GM18519 (cell line): Measurements from ENCODE around the gene SHCBP1L.
A peak's percentile ranks its signal among the peaks of the same experiment; 100 is the strongest.
"Not testable (repeated sequence)": the region's sequence is repeated elsewhere in the genome, so short reads cannot be mapped to it uniquely, and the experiment has no call there.

Experiments
- ATAC-seq: cut with Tn5 transposase; IDR thresholded peaks from one replicate; pipeline ENCODE4 v1.9.1; 2021; ENCODE audit warnings: mild to moderate bottlenecking, moderate library complexity; ENCODE audit not compliant: unreplicated experiment, low FRiP score

SHCBP1L gene

GRCh38 chr1:182968151-182968741, 15.3 kb upstream of the SHCBP1L start:
- no peak for ATAC-seq

GRCh38 chr1:182965861-182966260, 12.9 kb upstream of the SHCBP1L start:
- no peak for ATAC-seq

- no peak for ATAC-seq
Measured at GRCh38 chr1:182965096-182965495, 12.1 kb upstream of the SHCBP1L start.

- ATAC-seq = peak; percentile 76
Measured at GRCh38 chr1:182962554-182963115, 9.7 kb upstream of the SHCBP1L start.

GRCh38 chr1:182960046-182960445, 7.1 kb upstream of the SHCBP1L start:
- no peak for ATAC-seq

- no peak for ATAC-seq
Measured at GRCh38 chr1:182957902-182958395, 5.0 kb upstream of the SHCBP1L start.

GRCh38 chr1:182956708-182957365, 3.9 kb upstream of the SHCBP1L start:
- no peak for ATAC-seq

- no peak for ATAC-seq
Measured at GRCh38 chr1:182955596-182956588, 2.9 kb upstream of the SHCBP1L start.

- no peak for ATAC-seq
Measured at GRCh38 chr1:182953826-182954225, 860 bp upstream of the SHCBP1L start.

- not testable (repeated sequence) for ATAC-seq
Measured at GRCh38 chr1:182943336-182943735, 9.6 kb downstream of the SHCBP1L start.

GRCh38 chr1:182942145-182942544, 10.8 kb downstream of the SHCBP1L start:
- not testable (repeated sequence) for ATAC-seq

GRCh38 chr1:182939413-182939812, 13.6 kb downstream of the SHCBP1L start:
- no peak for ATAC-seq

GRCh38 chr1:182935716-182936115, 17.2 kb downstream of the SHCBP1L start:
- no peak for ATAC-seq

GRCh38 chr1:182930985-182931384, 22.0 kb downstream of the SHCBP1L start:
- ATAC-seq = no peak

GRCh38 chr1:182927693-182928433, 25.1 kb downstream of the SHCBP1L start:
- no peak for ATAC-seq

GRCh38 chr1:182925661-182926060, 27.3 kb downstream of the SHCBP1L start:
- ATAC-seq = no peak

GRCh38 chr1:182917378-182917777, 35.6 kb downstream of the SHCBP1L start:
- ATAC-seq = no peak

GRCh38 chr1:182913401-182913800, 39.6 kb downstream of the SHCBP1L start:
- no peak for ATAC-seq

- ATAC-seq = no peak
Measured at GRCh38 chr1:182910143-182910542, 42.8 kb downstream of the SHCBP1L start.

GRCh38 chr1:182909578-182909977, 43.4 kb downstream of the SHCBP1L start:
- no peak for ATAC-seq
